Lower leg skin (tissue), 3 donors: ENCODE data around the gene PCDH17.

ENCODE experiments used
- CTCF ChIP-seq, 3 donors: fragments of 450-650 bp; IDR thresholded peaks; one replicate each; pipeline ENCODE4 v1.5.1; 2016; ENCODE audit warnings: antibody characterized with exemption in 3 of 3, mild to moderate bottlenecking in 3 of 3, moderate library complexity in 2 of 3
- POLR2A ChIP-seq, 2 donors: fragments of 450-650 bp; IDR thresholded peaks; one replicate each; pipeline ENCODE4 v1.6.1; 2016 to 2017; ENCODE audit warnings: antibody characterized with exemption in 2 of 2, mild to moderate bottlenecking in 1 of 2, moderate library complexity in 1 of 2

DNA sequence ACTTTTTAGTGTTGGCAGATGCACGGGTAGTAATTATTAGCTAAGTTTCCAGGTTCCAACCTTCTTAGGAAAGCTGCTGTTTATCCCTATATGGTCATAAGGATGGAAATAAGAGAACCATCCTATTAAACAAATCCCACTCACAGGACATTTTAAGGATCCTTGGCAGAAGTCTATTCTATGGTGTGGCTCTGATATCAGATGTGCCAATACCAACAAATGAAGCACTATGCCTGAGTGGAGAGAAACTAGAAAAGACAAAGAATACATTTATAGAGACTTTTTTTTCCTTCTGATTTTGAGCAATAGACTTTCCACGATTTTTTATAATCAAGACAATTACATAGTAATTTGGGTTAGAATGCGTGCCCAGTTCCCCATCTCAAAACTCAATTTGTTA lies 12.6 kb downstream of the PCDH17 start:
- TF ChIP-seq CTCF (IDR thresholded peaks at IDR 0.05): no peak
- TF ChIP-seq POLR2A (IDR thresholded peaks at IDR 0.05): no peak
